Right lobe of liver (tissue), 6 donors: ENCODE data around the gene ASB13. TPM values are rescaled to one million over a fixed set of nuclear protein-coding genes. Genes with fewer than 3 reads are reported as not detected.
A peak's percentile ranks its signal among the peaks of the same experiment; 100 is the strongest.

Source experiments
- ATAC-seq, 4 donors: fragments of 200-7000 bp; cut with Tn5 transposase; one replicate each; pipeline ENCODE4 v1.9.1; 2020; ENCODE audit warnings: mild to moderate bottlenecking in 4 of 4, moderate library complexity in 4 of 4
- DNase-seq, 3 donors: peaks; one replicate each; pipeline ENCODE4 v3.0.0-alpha.2; 2020
- H3K27ac ChIP-seq, 3 donors: fragments of 200-600 bp; one replicate each; pipeline ENCODE4 v1.8.0; 2022
- H3K27me3 ChIP-seq, 2 donors: fragments of 200-600 bp; one replicate each; pipeline ENCODE4 v1.8.0; 2022
- H3K36me3 ChIP-seq, 4 donors: fragments of 200-600 bp; sonication (generic) in 1 of 4; one replicate each; pipeline versions ENCODE4 v1.5.1 to v1.8.0; 2017 to 2022; ENCODE audit warnings: control low read depth in 1 of 4
- H3K4me1 ChIP-seq, 4 donors: fragments of 200-600 bp; sonication (generic) in 1 of 4; one replicate each; pipeline versions ENCODE4 v1.5.1 to v1.8.0; 2017 to 2022; ENCODE audit warnings: control low read depth in 1 of 4
- H3K4me3 ChIP-seq, 3 donors: fragments of 200-600 bp; one replicate each; pipeline ENCODE4 v1.8.0; 2022
- H3K9me3 ChIP-seq, 4 donors: fragments of 200-600 bp; sonication (generic) in 1 of 4; one replicate each; pipeline versions ENCODE4 v1.5.1 to v1.8.0; 2017 to 2022; ENCODE audit warnings: control low read depth in 1 of 4
- POLR2A ChIP-seq: fragments of 450-650 bp; IDR thresholded peaks from one replicate; pipeline ENCODE4 v1.6.1; 2017; ENCODE audit warnings: antibody characterized with exemption, mild to moderate bottlenecking
- WGBS: methylation state at CpG from one replicate; pipeline ENCODE4 v1.1.6; 2018; ENCODE audit warnings: low coverage, low lambda C conversion rate; ENCODE audit not compliant: insufficient coverage; ENCODE audit errors: missing lambda C conversion rate; 5-methylcytosine and 5-hydroxymethylcytosine counted together
- intact Hi-C, 2 donors: fragments of 100-400 bp; cut with DNase I; formaldehyde crosslinking; loops; one replicate each; pipeline versions ENCODE4 v1.11.2 to v1.14.1; 2022
- total RNA-seq, 6 experiments: library from RNA; depleted of rRNA in 2 of 6; stranded (reverse); fragments of >200 nt in 2 of 6; fragmentation: NEBNext Ultra II Directional in 3 of 6; extraction: Animal tissue kit (Norgen Biotek cat#: 25700) in 3 of 6; gene quantifications; one replicate each; pipeline versions ENCODE4 v1.1.0 to v1.2.4, GENCODE V29; 2016 to 2023
- TF ChIP-seq, protein P1 (sequence below), 4 donors: fragments of 200-600 bp in 3 of 4; fragments of 450-650 bp in 1 of 4; IDR thresholded peaks; one replicate each; pipeline versions ENCODE4 v1.5.1 to v1.8.0; 2016 to 2022; ENCODE audit warnings: antibody characterized with exemption in 4 of 4, mild to moderate bottlenecking in 2 of 4
- donor health status: DM: no; HTN: yes; CAD: no.
- donor health status: DM: no; HTN: no; CAD: no.
- donor health status: DM: no; HTN: no; CAD: no.
- donor health status: DM: no; HTN: yes; CAD: no.
- donor health status: DM: no; HTN: yes; CAD: no.

The ASB13 gene
- total RNA-seq, 6 experiments from 2014 or later, result 19.7 to 117 (median 64.7) TPM

DNA sequence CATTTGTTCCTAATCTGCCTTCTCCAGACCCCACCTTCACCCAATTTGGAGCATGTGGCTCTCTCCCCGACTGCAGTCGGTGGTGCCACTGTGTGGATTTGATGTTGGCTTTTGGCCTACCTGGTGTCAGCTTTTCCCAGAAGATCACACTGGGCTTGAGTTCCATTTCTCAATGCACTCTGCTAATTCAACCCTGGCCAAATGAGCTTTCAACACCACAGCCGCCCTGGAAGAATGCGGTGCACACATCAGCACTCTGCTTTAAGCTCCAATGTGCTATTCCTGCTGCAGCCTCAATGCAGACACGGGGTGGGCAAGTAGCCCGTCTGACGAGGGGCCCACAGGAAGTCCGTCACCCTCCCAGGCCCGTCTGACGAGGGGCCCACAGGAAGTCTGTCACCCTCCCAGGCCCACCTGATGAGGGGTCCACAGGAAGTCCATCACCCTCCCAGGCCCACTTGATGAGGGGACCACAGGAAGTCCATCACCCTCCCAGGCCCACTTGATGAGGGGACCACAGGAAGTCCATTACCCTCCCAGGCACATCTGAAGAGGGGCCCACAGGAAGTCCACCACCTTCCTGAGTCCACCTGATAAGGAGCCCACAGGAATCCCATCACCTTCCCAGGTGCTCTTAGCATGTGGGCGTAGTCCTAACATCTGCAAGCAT lies 64.4 kb downstream of the ASB13 start:
- Histone ChIP-seq H3K4me3 (no peak overlapping the region), H3K36me3 (no peaks in the 10 kb centered on the region), H3K4me1 (no peaks in the 10 kb centered on the region), H3K27me3 (no peaks in the 10 kb centered on the region), H3K27ac (no peak overlapping the region), H3K9me3 (no peaks in the 10 kb centered on the region)
- DNase-seq (peak in 2 of 3 donors; percentile 31 to 77), ATAC-seq (peak; percentile 79 to 89 (median 84))
- TF ChIP-seq, protein P1, sequence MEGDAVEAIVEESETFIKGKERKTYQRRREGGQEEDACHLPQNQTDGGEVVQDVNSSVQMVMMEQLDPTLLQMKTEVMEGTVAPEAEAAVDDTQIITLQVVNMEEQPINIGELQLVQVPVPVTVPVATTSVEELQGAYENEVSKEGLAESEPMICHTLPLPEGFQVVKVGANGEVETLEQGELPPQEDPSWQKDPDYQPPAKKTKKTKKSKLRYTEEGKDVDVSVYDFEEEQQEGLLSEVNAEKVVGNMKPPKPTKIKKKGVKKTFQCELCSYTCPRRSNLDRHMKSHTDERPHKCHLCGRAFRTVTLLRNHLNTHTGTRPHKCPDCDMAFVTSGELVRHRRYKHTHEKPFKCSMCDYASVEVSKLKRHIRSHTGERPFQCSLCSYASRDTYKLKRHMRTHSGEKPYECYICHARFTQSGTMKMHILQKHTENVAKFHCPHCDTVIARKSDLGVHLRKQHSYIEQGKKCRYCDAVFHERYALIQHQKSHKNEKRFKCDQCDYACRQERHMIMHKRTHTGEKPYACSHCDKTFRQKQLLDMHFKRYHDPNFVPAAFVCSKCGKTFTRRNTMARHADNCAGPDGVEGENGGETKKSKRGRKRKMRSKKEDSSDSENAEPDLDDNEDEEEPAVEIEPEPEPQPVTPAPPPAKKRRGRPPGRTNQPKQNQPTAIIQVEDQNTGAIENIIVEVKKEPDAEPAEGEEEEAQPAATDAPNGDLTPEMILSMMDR (IDR thresholded peaks at IDR 0.05), result no peak
- TF ChIP-seq POLR2A, result no peak
- intact Hi-C loops, result loop anchor here in 1 of 2 donors (10.0 kb wide), 1 partner anchor 147 kb away; no protein-coding TSS in a partner anchor
- WGBS, result 23% methylated on average over 3 of the region's 11 CpGs

DNA sequence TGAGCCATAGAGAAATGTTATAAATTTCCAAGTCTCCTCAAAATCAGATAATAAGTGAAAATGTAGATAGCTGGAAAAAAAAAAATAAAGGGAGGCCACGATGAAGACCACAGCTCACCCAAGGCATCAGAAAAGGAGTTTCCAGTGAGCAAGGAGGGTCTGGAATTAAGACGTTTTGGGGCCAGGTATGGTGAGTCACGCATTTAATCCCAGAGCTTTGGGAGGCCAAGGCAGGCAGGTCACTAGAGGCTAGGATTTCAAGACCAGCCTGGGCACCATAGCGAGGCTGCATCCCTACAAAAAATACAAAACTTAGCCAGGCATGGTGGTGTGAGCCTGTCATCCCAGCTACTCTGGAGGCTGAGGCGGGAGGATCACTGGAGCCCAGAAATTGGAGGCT lies 65.5 kb downstream of the ASB13 start:
- WGBS, result 100% methylated on average over 1 of the region's 5 CpGs
- no peak overlapping the region for H3K27ac ChIP-seq
- H3K4me3 ChIP-seq, result no peak overlapping the region
- no peaks in the 10 kb centered on the region for H3K36me3 ChIP-seq
- DNase-seq, result no peak
- ATAC-seq, result no peak
- H3K27me3 ChIP-seq, result no peaks in the 10 kb centered on the region
- TF ChIP-seq POLR2A, result no peak
- TF ChIP-seq, protein P1 (IDR thresholded peaks at IDR 0.05), result no peak
- H3K9me3 ChIP-seq, result no peaks in the 10 kb centered on the region
- intact Hi-C loops, result loop anchor here in 1 of 2 donors (10.0 kb wide), 1 partner anchor 146 kb away; no protein-coding TSS in a partner anchor
- H3K4me1 ChIP-seq, result no peaks in the 10 kb centered on the region

DNA sequence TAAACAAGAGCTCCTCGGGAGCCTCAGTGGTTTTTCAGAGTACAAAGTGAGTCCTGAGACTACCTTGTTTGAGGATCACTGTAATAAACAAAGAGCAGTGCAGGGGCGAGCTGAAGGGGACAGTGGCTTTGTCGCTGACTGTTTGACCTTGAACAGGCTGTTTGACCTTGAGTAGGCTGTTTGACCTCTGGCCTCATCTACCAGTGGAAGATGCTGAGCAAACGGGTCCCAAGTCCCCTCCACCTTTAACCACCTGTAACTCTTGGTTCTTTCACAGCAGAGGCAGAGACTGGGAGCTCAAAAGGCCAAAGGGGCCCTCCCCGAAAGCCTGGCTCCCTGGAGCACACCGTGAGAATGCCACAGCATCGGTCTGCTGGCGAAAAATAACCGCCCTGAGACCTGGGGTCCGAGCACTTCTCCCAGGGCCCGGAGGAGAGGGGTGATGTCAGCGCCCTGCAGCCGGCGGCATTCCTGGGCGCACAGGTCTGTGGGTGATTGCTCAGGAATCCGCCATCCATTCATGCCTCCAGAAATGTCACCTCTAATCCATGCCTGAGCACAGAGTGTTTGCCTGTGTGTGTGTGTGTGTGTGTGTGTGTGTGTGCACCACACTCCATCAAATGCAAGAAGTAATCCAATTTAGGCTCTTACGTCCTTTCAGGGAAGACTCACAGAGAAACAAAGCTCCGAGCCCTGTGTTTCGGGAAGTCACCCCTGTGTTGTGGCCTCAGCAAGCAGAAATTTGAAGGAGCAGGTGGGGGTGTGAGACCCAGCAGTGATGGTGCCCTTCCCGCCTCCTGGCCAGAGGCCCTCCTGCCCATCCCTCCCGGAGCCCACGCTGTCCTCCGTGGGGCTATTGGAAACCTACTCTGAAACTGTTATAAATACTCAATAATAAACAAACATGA lies 66.5 kb downstream of the ASB13 start:
- Histone ChIP-seq H3K27ac (no peak overlapping the region), H3K9me3 (no peaks in the 10 kb centered on the region), H3K36me3 (no peaks in the 10 kb centered on the region), H3K27me3 (no peaks in the 10 kb centered on the region), H3K4me1 (no peaks in the 10 kb centered on the region), H3K4me3 (no peak overlapping the region)
- intact Hi-C loops, result loop anchor here in 1 of 2 donors (10.0 kb wide), 1 partner anchor 145 kb away; no protein-coding TSS in a partner anchor
- 70% methylated on average over 14 of the region's 23 CpGs for WGBS
- no peak for TF ChIP-seq POLR2A
- TF ChIP-seq, protein P1 (IDR thresholded peaks at IDR 0.05), result no peak
- DNase-seq (no peak), ATAC-seq (no peak)

DNA sequence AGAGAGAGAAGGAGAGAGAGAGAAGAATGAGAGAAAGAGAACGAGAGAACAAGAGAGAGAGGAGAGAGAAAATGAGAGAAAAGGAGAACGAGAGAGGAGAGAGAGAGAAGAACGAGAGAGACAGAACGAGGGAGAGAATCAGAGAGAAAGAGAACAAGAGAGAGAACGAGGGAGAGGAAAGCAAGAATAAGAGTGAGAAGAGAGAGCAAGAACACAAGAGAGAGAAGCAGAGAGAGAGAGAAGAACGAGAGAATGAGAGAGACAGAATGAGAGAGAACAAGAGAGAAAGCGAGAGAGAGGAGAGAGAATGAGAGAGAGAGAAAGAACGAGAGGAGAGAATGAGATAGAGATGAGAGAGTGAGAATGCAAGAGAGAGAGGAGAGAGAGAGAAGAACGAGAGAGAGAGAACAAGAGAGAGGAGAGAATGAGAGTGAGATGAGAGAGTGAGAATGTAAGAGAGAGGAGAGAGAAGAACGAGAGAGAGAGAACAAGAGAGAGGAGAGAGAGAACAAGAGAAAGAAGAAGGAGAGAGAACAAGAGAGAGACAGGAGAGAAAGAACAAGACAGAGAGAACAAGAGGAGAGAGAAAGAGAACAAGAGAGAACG lies 68.2 kb downstream of the ASB13 start:
- no peak for TF ChIP-seq POLR2A
- TF ChIP-seq, protein P1 (IDR thresholded peaks at IDR 0.05), result no peak
- ATAC-seq, result no peak
- no peaks in the 10 kb centered on the region for H3K9me3 ChIP-seq
- no peaks in the 10 kb centered on the region for H3K27me3 ChIP-seq
- no peaks in the 10 kb centered on the region for H3K4me1 ChIP-seq
- H3K36me3 ChIP-seq, result no peaks in the 10 kb centered on the region
- H3K27ac ChIP-seq, result no peak overlapping the region
- no peak overlapping the region for H3K4me3 ChIP-seq
- intact Hi-C loops, result no loop called here
- 75% methylated on average over 9 of the region's 11 CpGs for WGBS
- no peak for DNase-seq
